NCI-H128 (cell line): ENCODE measurements around the gene CSF3R.

Source experiments
- DNase-seq: peaks from one replicate; lab custom pipeline; 2025; ENCODE audit not compliant: unreplicated experiment; lab: John Stamatoyannopoulos, UW

CSF3R gene

GRCh38 chr1:36463463-36463802 lies 19.3 kb downstream of the CSF3R start:
- no peak for DNase-seq

- no peak for DNase-seq
Observed at GRCh38 chr1:36458910-36459309, 23.8 kb downstream of the CSF3R start.

GRCh38 chr1:36457691-36458090 lies 25.0 kb downstream of the CSF3R start:
- DNase-seq = no peak

- DNase-seq = no peak
Observed at GRCh38 chr1:36456391-36456928, 26.3 kb downstream of the CSF3R start.

- no peak for DNase-seq
Observed at GRCh38 chr1:36455386-36455785, 27.3 kb downstream of the CSF3R start.

- DNase-seq = no peak
Observed at GRCh38 chr1:36453600-36454388, 28.9 kb downstream of the CSF3R start.

- no peak for DNase-seq
Observed at GRCh38 chr1:36453051-36453450, 29.7 kb downstream of the CSF3R start.

- no peak for DNase-seq
Observed at GRCh38 chr1:36450919-36451305, 31.8 kb downstream of the CSF3R start.

GRCh38 chr1:36450270-36450918 lies 32.3 kb downstream of the CSF3R start, which contains the start of gene OSCP1:
OSCP1 (minus strand) TSS chr1:36450451; CDS start chr1:36450369, 82 bp downstream.
- peak; percentile 93 for DNase-seq

- DNase-seq = no peak
Observed at GRCh38 chr1:36448530-36449056, 34.1 kb downstream of the CSF3R start.

GRCh38 chr1:36447450-36447849 lies 35.3 kb downstream of the CSF3R start:
- no peak for DNase-seq

GRCh38 chr1:36446746-36447145 lies 36.0 kb downstream of the CSF3R start:
- no peak for DNase-seq

GRCh38 chr1:36446271-36446670 lies 36.4 kb downstream of the CSF3R start:
- DNase-seq = no peak

- no peak for DNase-seq
Observed at GRCh38 chr1:36443297-36443696, 39.4 kb downstream of the CSF3R start.

GRCh38 chr1:36442337-36442736 lies 40.4 kb downstream of the CSF3R start:
- no peak for DNase-seq

GRCh38 chr1:36440646-36441045 lies 42.1 kb downstream of the CSF3R start:
- no peak for DNase-seq

- no peak for DNase-seq
Observed at GRCh38 chr1:36440044-36440443, 42.7 kb downstream of the CSF3R start.

GRCh38 chr1:36438715-36439114 lies 44.0 kb downstream of the CSF3R start:
- DNase-seq = no peak

GRCh38 chr1:36436821-36437220 lies 45.9 kb downstream of the CSF3R start:
- no peak for DNase-seq

- DNase-seq = no peak
Observed at GRCh38 chr1:36433102-36433501, 49.6 kb downstream of the CSF3R start.

- no peak for DNase-seq
Observed at GRCh38 chr1:36432616-36433015, 50.1 kb downstream of the CSF3R start.

- no peak for DNase-seq
Observed at GRCh38 chr1:36425791-36426190, 56.9 kb downstream of the CSF3R start.
